ENCODE data around the gene CALML3. TPM values are rescaled to one million over a fixed set of nuclear protein-coding genes. Genes with fewer than 3 reads are reported as not detected.
A peak's percentile ranks its signal among the peaks of the same experiment; 100 is the strongest.
"Not testable (repeated sequence)": the region's sequence is repeated elsewhere in the genome, so short reads cannot be mapped to it uniquely, and the experiment has no call there.

CALML3 gene
- total and polyA plus RNA-seq, 2 donors (not counting 1 experiment from before 2014, with no cell fraction given): not detected

DNA sequence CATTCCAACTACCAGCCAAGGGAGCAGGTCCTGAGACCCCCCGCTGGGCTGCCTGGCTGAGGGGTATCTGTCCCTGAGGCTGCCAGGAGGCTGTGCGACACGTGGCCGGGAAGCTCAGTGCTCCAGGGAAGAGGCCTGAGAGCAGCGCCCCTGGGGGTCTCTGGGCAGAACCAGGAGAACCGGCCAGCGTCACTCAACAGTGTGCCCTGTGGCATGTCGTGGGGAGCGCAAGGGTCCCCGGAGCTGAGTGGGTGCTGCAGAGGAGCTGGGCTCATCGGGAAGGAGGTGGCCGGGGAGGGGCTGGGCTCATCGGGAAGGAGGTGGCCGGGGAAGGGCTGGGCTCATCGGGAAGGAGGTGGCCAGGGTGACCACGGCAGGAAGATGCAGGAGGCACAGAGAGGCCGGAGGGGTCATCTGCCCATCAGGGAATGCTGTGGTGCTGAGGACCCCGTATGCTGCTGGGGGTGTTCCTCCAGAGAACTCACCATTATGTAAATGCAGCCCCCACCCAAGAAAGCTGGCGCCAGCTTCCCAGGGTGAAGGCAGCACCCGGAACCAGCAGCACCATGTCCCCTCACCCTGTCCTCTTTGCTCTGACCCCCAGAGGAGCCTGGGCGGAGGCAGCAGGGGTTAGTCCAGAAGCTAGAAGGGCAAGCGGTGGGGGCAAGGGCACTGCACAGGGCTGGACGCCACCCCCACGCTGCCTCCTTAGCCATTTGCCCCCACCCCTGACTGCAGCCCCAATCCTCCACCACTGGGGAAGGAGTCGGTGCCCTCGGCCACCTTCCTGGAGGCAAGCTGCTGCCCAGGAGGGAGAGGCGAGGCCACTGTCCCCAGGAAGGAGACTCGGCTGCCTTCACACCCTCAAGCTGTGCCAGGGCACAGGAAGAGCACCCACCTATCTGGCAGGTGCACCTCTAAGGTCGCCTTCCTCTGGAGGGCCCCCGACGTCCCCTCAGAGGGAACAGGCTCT lies 33.3 kb downstream of the CALML3 start:
- Histone ChIP-seq H3K27me3 (ENCODE audit: control insufficient read depth, insufficient read depth, low read length) (no peaks in the 10 kb centered on the region), H2AFZ (ENCODE audit: low read length) (no peak overlapping the region), H4K20me1 (ENCODE audit: control insufficient read depth, extremely low read depth, insufficient read depth, low read length) (no peaks in the 10 kb centered on the region), H3K4me2 (ENCODE audit: extremely low read depth, insufficient read depth, low read length) (no peak overlapping the region), H3K9ac (ENCODE audit: insufficient read depth, low read length) (no peak overlapping the region), H3K9me3 (ENCODE audit: control insufficient read depth, insufficient read depth, low read depth, low read length) (no peaks in the 10 kb centered on the region), H3K4me1 (ENCODE audit: control insufficient read depth, extremely low read depth, insufficient read depth, low read length) (peaks cover 3% of the 10 kb centered on the region), H3K36me3 (ENCODE audit: control insufficient read depth, insufficient read depth, low read length) (no peaks in the 10 kb centered on the region), H3K79me2 (ENCODE audit: control insufficient read depth, insufficient read depth, low read length) (no peaks in the 10 kb centered on the region), H3K27ac (ENCODE audit: insufficient read depth, low read length) (no peak overlapping the region), H3K4me3 (replicated peaks in 1 of 4; ENCODE audit: control extremely low read depth in 1 of 4, insufficient read depth in 1 of 4, low read depth in 3 of 4, low read length in 4 of 4) (no peak overlapping the region)
- TF ChIP-seq CTCF (conservative IDR thresholded peaks at IDR 0.05 in 1 of 2, IDR thresholded peaks at IDR 0.05 in 1 of 2; ENCODE audit: low read depth in 1 of 2, low read length in 2 of 2) (no peak), EZH2 (IDR thresholded peaks at IDR 0.05; ENCODE audit: low read length, missing control alignments) (no peak)
- no peak for DNase-seq (ENCODE audit: low read depth in 2 of 2)

- H4K20me1 ChIP-seq (ENCODE audit: control insufficient read depth, extremely low read depth, insufficient read depth, low read length); DNase-seq (ENCODE audit: low read depth in 2 of 2); H3K36me3 ChIP-seq (ENCODE audit: control insufficient read depth, insufficient read depth, low read length); H2AFZ ChIP-seq (ENCODE audit: low read length); H3K4me1 ChIP-seq (ENCODE audit: control insufficient read depth, extremely low read depth, insufficient read depth, low read length); H3K27me3 ChIP-seq (ENCODE audit: control insufficient read depth, insufficient read depth, low read length); H3K27ac ChIP-seq (ENCODE audit: insufficient read depth, low read length); H3K4me2 ChIP-seq (ENCODE audit: extremely low read depth, insufficient read depth, low read length); H3K4me3 ChIP-seq (replicated peaks in 1 of 4; ENCODE audit: control extremely low read depth in 1 of 4, insufficient read depth in 1 of 4, low read depth in 3 of 4, low read length in 4 of 4); H3K79me2 ChIP-seq (ENCODE audit: control insufficient read depth, insufficient read depth, low read length); H3K9ac ChIP-seq (ENCODE audit: insufficient read depth, low read length); H3K9me3 ChIP-seq (ENCODE audit: control insufficient read depth, insufficient read depth, low read depth, low read length): not testable (repeated sequence)
These were observed 34.3 kb downstream of the CALML3 start for GRCh38 chr10:5559022-5559421.

DNA sequence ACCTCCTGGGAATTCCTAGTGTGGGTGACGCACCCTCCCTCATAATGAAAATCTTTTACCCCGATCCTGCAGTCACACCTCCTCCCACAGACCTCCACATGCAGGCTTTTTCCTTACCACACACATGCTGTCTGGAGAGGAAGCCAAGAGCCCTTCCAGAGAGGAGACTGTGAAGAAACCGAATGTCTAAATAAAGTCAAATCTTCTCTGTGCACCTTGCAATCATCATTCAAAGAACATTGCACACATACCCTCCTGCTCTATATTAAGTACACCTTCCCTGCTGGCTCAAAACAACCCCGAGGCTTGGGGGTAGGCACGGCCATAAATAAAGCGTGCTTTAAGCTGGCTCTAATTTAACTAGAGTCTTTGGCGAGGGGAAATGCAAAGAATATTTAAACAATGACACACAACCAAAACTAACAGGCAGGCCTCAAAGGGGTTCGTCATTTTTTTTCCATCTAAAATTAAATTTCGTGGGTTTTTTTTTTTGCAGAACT lies 34.9 kb downstream of the CALML3 start:
- no peaks in the 10 kb centered on the region for H3K79me2 ChIP-seq (ENCODE audit: control insufficient read depth, insufficient read depth, low read length)
- peaks cover 7% of the 10 kb centered on the region for H3K4me1 ChIP-seq (ENCODE audit: control insufficient read depth, extremely low read depth, insufficient read depth, low read length)
- H3K27ac ChIP-seq (ENCODE audit: insufficient read depth, low read length): no peak overlapping the region
- no peak overlapping the region for H2AFZ ChIP-seq (ENCODE audit: low read length)
- H3K9me3 ChIP-seq (ENCODE audit: control insufficient read depth, insufficient read depth, low read depth, low read length): no peaks in the 10 kb centered on the region
- H3K27me3 ChIP-seq (ENCODE audit: control insufficient read depth, insufficient read depth, low read length): no peaks in the 10 kb centered on the region
- H3K36me3 ChIP-seq (ENCODE audit: control insufficient read depth, insufficient read depth, low read length): no peaks in the 10 kb centered on the region
- H3K4me2 ChIP-seq (ENCODE audit: extremely low read depth, insufficient read depth, low read length): peak overlapping the region; percentile 34
- peak; percentile 63 to 89 for DNase-seq (ENCODE audit: low read depth in 2 of 2)
- no peak overlapping the region for H3K9ac ChIP-seq (ENCODE audit: insufficient read depth, low read length)
- no peak for TF ChIP-seq EZH2 (IDR thresholded peaks at IDR 0.05; ENCODE audit: low read length, missing control alignments)
- no peak for TF ChIP-seq CTCF (conservative IDR thresholded peaks at IDR 0.05 in 1 of 2, IDR thresholded peaks at IDR 0.05 in 1 of 2; ENCODE audit: low read depth in 1 of 2, low read length in 2 of 2)
- no peak overlapping the region for H3K4me3 ChIP-seq (replicated peaks in 1 of 4; ENCODE audit: control extremely low read depth in 1 of 4, insufficient read depth in 1 of 4, low read depth in 3 of 4, low read length in 4 of 4)
- no peaks in the 10 kb centered on the region for H4K20me1 ChIP-seq (ENCODE audit: control insufficient read depth, extremely low read depth, insufficient read depth, low read length)
